H9 (cell line): ENCODE measurements around the gene AACS. TPM values are rescaled to one million over a fixed set of nuclear protein-coding genes. Genes with fewer than 3 reads are reported as not detected.

ENCODE experiments used
- DNase-seq: peaks from one replicate; pipeline ENCODE4 v3.0.0-alpha.2; 2017
- H2AFZ ChIP-seq: one replicate; pipeline ENCODE4 v1.6.1; 2013; ENCODE audit warnings: mild to moderate bottlenecking, low read length, control low read depth, moderate library complexity
- H2AK5ac ChIP-seq: 2 replicates; pipeline ENCODE4 v1.6.1; 2013; ENCODE audit warnings: low read length, control low read depth, mixed read lengths; ENCODE audit not compliant: insufficient read length
- H2BK120ac ChIP-seq: one replicate; pipeline ENCODE4 v1.6.1; 2013; ENCODE audit warnings: low read depth, mild to moderate bottlenecking, low read length, control low read depth, inconsistent platforms; ENCODE audit not compliant: poor library complexity, severe bottlenecking
- H2BK12ac ChIP-seq: 2 replicates; pipeline ENCODE4 v1.6.1; 2013; ENCODE audit warnings: low read length, control low read depth, mixed read lengths, low read depth; ENCODE audit not compliant: insufficient read length
- H2BK15ac ChIP-seq: 2 replicates; pipeline ENCODE4 v1.6.1; 2013; ENCODE audit warnings: low read depth, low read length, control low read depth
- H2BK20ac ChIP-seq: one replicate; pipeline ENCODE4 v1.6.1; 2013; ENCODE audit warnings: low read depth, mild to moderate bottlenecking, low read length, control low read depth, inconsistent platforms; ENCODE audit not compliant: poor library complexity, severe bottlenecking
- H2BK5ac ChIP-seq: 2 replicates; pipeline ENCODE4 v1.6.1; 2013; ENCODE audit warnings: low read length, control low read depth, mixed read lengths; ENCODE audit not compliant: insufficient read length
- H3K14ac ChIP-seq: 2 replicates; pipeline ENCODE4 v1.6.1; 2013; ENCODE audit warnings: low read length, control low read depth; ENCODE audit not compliant: insufficient read depth
- H3K18ac ChIP-seq: 2 replicates; pipeline ENCODE4 v1.6.1; 2013; ENCODE audit warnings: low read depth, mild to moderate bottlenecking, mixed read lengths, low read length, control low read depth; ENCODE audit not compliant: insufficient read length
- H3K23ac ChIP-seq: 2 replicates; pipeline ENCODE4 v1.6.1; 2013; ENCODE audit warnings: low read length, control low read depth, mixed read lengths, low read depth; ENCODE audit not compliant: insufficient read length
- H3K23me2 ChIP-seq: 2 replicates; pipeline ENCODE4 v1.6.1; 2013; ENCODE audit warnings: low read depth, mild to moderate bottlenecking, mixed read lengths, low read length, control low read depth; ENCODE audit not compliant: insufficient read length, poor library complexity, severe bottlenecking
- H3K27ac ChIP-seq: 2 replicates; pipeline ENCODE4 v1.5.1; 2013; ENCODE audit warnings: low read length, control low read depth, mixed read lengths, low read depth; ENCODE audit not compliant: insufficient read length
- H3K27me3 ChIP-seq: 2 replicates; pipeline ENCODE4 v1.6.1; 2013; ENCODE audit warnings: low read length, control low read depth, inconsistent platforms; ENCODE audit not compliant: insufficient read depth
- H3K4ac ChIP-seq: 2 replicates; pipeline ENCODE4 v1.6.1; 2013; ENCODE audit warnings: low read depth, mild to moderate bottlenecking, control low read depth, inconsistent platforms, low read length, moderate library complexity
- H3K4me1 ChIP-seq: 2 replicates; pipeline ENCODE4 v1.6.1; 2013; ENCODE audit warnings: low read length, control low read depth, inconsistent platforms; ENCODE audit not compliant: insufficient read depth
- H3K4me2 ChIP-seq: 2 replicates; pipeline ENCODE4 v1.6.1; 2013; ENCODE audit warnings: low read length, control low read depth, mixed read lengths; ENCODE audit not compliant: insufficient read length, insufficient read depth
- H3K56ac ChIP-seq: 2 replicates; pipeline ENCODE4 v1.6.1; 2013; ENCODE audit warnings: low read depth, mild to moderate bottlenecking, mixed read lengths, low read length, control low read depth; ENCODE audit not compliant: insufficient read length
- H3K79me1 ChIP-seq: 2 replicates; pipeline ENCODE4 v1.6.1; 2013; ENCODE audit warnings: low read depth, mild to moderate bottlenecking, moderate library complexity, low read length, control low read depth, inconsistent platforms; ENCODE audit not compliant: insufficient read depth, poor library complexity, severe bottlenecking
- H3K79me2 ChIP-seq: 2 replicates; pipeline ENCODE4 v1.6.1; 2013; ENCODE audit warnings: low read length, control low read depth, inconsistent platforms; ENCODE audit not compliant: insufficient read depth
- H3K9ac ChIP-seq: 2 replicates; pipeline ENCODE4 v1.6.1; 2013; ENCODE audit warnings: low read length, control low read depth, mixed read lengths; ENCODE audit not compliant: insufficient read length; ENCODE audit errors: extremely low read depth
- H3K9me3 ChIP-seq: one replicate; pipeline ENCODE4 v1.6.1; 2013; ENCODE audit warnings: low read depth, low read length, inconsistent platforms; ENCODE audit not compliant: control insufficient read depth
- H3T11ph ChIP-seq: one replicate; pipeline ENCODE4 v1.6.1; 2013; ENCODE audit warnings: mild to moderate bottlenecking, low read length, control low read depth, inconsistent platforms
- H4K20me1 ChIP-seq: one replicate; pipeline ENCODE4 v1.6.1; 2013; ENCODE audit not compliant: control insufficient read depth, insufficient read length, insufficient read depth
- H4K5ac ChIP-seq: 2 replicates; pipeline ENCODE4 v1.6.1; 2013; ENCODE audit warnings: low read depth, mild to moderate bottlenecking, mixed read lengths, low read length, control low read depth; ENCODE audit not compliant: insufficient read length
- H4K8ac ChIP-seq: replicated peaks from 2 replicates; pipeline ENCODE4 v1.6.1; 2013; ENCODE audit warnings: low read length, control low read depth, mixed read lengths, low read depth; ENCODE audit not compliant: insufficient read length
- H4K91ac ChIP-seq: 2 replicates; pipeline ENCODE4 v1.6.1; 2013; ENCODE audit warnings: low read depth, mild to moderate bottlenecking, moderate library complexity, mixed read lengths, low read length, control low read depth; ENCODE audit not compliant: insufficient read length
- H3K27ac Mint-ChIP-seq, 3 experiments: 2 replicates in 2 of 3; 3 replicates in 1 of 3; pipeline ENCODE4 v1.8.0; 2020 to 2021; ENCODE audit warnings: mixed read lengths in 3 of 3, mild to moderate bottlenecking in 1 of 3, moderate library complexity in 1 of 3
- H3K27me3 Mint-ChIP-seq: 2 replicates; pipeline ENCODE4 v1.8.0; 2021; ENCODE audit warnings: low read depth, mild to moderate bottlenecking, moderate library complexity, mixed read lengths
- H3K36me3 Mint-ChIP-seq, 3 experiments: 2 replicates in 2 of 3; 3 replicates in 1 of 3; pipeline ENCODE4 v1.8.0; 2020 to 2021; ENCODE audit warnings: low read depth in 3 of 3, mixed read lengths in 3 of 3; ENCODE audit not compliant: insufficient read depth in 1 of 3
- H3K4me1 Mint-ChIP-seq, 2 experiments: 2 replicates each; pipeline ENCODE4 v1.8.0; 2020; ENCODE audit warnings: mixed read lengths in 2 of 2
- H3K4me3 Mint-ChIP-seq, 2 experiments: 2 replicates in 1 of 2; 3 replicates in 1 of 2; pipeline ENCODE4 v1.8.0; 2020 to 2021; ENCODE audit warnings: mild to moderate bottlenecking in 2 of 2, mixed read lengths in 2 of 2, moderate library complexity in 1 of 2
- H3K9me3 Mint-ChIP-seq, 2 experiments: 2 replicates in 1 of 2; 3 replicates in 1 of 2; pipeline ENCODE4 v1.8.0; 2020; ENCODE audit warnings: mild to moderate bottlenecking in 2 of 2, mixed read lengths in 2 of 2, moderate library complexity in 1 of 2
- CTCF ChIP-seq: fragments of 200-600 bp; sonication (generic); conservative IDR thresholded peaks from 3 replicates; pipeline ENCODE4 v1.8.0; 2021; ENCODE audit warnings: antibody characterized with exemption, mild to moderate bottlenecking
- WGBS: extraction: QIAGEN DNeasy Blood & Tissue Kit; methylation state at CpG from one replicate; pipeline ENCODE4 v1.1.7; 2013; ENCODE audit warnings: missing lambda C conversion rate, low lambda C conversion rate, mixed read lengths; ENCODE audit not compliant: insufficient read length; ENCODE audit errors: extremely low coverage; 5-methylcytosine and 5-hydroxymethylcytosine counted together
- total RNA-seq: library from RNA; stranded (reverse); gene quantifications from 2 replicates; pipeline ENCODE4 v1.2.1, GENCODE V29; 2021

AACS gene
- total RNA-seq, 1 experiment from 2014 or later, result 35.0 TPM

DNA sequence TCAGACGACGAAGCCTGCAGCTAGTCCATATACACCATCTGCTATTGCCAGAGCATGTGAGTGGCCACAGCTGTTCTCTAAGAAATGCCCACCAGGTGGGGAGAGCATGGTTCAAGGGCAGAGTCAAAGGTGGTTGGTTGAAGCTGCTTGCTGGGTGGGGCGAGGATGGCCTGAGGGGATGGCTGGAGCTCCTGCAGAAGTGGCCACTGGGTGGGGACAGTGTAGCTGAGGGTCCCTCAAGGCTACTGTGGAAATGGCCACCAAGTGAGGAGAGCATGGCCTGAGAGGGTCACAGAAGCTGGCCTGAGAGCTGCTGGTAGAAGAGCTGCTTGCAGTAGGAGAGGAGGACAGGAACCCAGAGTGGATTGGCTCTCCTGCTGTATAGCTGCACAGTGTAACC, 102.4 kb downstream of the AACS start:
- Histone ChIP-seq H3K9ac (no peak overlapping the region), H3K79me2 (no peaks in the 10 kb centered on the region), H3K9me3 (no peaks in the 10 kb centered on the region), H4K5ac (no peak overlapping the region), H4K8ac (no peak overlapping the region), H3K56ac (no peak overlapping the region), H3K79me1 (no peaks in the 10 kb centered on the region), H2AK5ac (no peak overlapping the region), H3K23ac (no peak overlapping the region), H4K20me1 (no peaks in the 10 kb centered on the region), H2BK5ac (no peak overlapping the region), H2BK20ac (no peak overlapping the region), H2BK120ac (no peak overlapping the region), H3K14ac (no peak overlapping the region), H3K4me2 (no peak overlapping the region), H3K27me3 (no peaks in the 10 kb centered on the region; the same call in 1 of the 2 replicates), H3K27ac (no peak overlapping the region), H3K18ac (no peak overlapping the region), H3T11ph (no peak overlapping the region), H3K4ac (no peak overlapping the region), H2BK15ac (no peak overlapping the region), H3K4me1 (no peaks in the 10 kb centered on the region), H4K91ac (no peak overlapping the region), H2BK12ac (no peak overlapping the region), H3K23me2 (no peaks in the 10 kb centered on the region), H2AFZ (no peak overlapping the region)
- no peak for TF ChIP-seq CTCF
- Mint-ChIP-seq H3K36me3 (0 out of 7 replicates have a peak, but pooled peaks cover 0 to 1% (median 0%) of the 10 kb centered on the region in 3 experiments), H3K27ac (no peak overlapping the region), H3K4me3 (no peak overlapping the region; a peak in 1 of 5 replicates), H3K9me3 (peaks cover 7 to 10% of the 10 kb centered on the region in 2 experiments), H3K4me1 (no peaks in the 10 kb centered on the region), H3K27me3 (peaks cover 9% of the 10 kb centered on the region)
- no CpG with 5 or more reads among the region's 3 CpGs for WGBS
- DNase-seq, result no peak
